DMS114 treated with DMSO at 0.1 percent for 48 hours (cell line): ENCODE results near the gene TAAR5.
"Not testable (repeated sequence)": the region's sequence is repeated elsewhere in the genome, so short reads cannot be mapped to it uniquely, and the experiment has no call there.

Source experiments
- DNase-seq: peaks from one replicate; lab custom pipeline; 2025; ENCODE audit not compliant: unreplicated experiment; lab: John Stamatoyannopoulos, UW

TAAR5 gene

GRCh38 chr6:132589454-132589853, at the start of gene TAAR5:
TSS of gene TAAR5 (minus strand) at chr6:132589741. CDS start at chr6:132589686, 55 bp downstream.
- DNase-seq, result no peak

DNA sequence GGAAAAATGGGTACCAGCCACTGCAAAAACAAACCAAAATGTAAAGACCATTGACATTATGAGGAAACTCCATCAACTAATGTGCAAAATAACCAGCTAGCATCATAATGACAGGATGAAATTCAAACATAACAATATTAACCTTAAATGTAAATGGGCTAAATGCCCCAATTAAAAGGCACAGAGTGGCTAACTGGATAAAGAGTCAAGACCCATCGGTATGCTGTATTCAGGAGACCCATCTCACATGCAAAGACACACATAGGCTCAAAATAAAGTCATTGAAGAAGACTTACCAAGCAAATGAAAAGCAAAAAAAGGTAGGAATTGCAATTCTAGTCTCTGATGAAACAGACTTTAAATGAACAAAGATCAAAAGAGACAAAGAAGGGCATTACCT, 47.6 kb upstream of the TAAR5 start:
- not testable (repeated sequence) for DNase-seq

DNA sequence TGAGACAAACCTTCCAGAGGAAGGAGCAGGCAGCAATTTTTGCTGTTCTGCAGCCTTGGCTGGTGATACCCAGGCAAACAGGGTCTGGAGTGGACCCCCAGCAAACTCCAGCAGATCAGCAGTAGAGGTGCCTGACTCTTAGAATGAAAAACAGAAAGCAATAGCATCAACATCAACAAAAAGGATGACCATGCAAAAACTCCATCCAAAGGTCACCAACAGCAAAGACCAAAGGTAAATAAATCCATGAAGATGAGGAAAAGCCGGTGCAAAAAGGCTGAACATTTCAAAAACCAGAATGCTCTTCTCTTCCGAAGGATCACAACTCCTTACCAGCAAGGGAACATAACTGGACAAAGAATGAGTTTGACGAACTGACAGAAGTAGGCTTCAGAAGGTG, 46.4 kb upstream of the TAAR5 start:
- DNase-seq, result not testable (repeated sequence)

DNA sequence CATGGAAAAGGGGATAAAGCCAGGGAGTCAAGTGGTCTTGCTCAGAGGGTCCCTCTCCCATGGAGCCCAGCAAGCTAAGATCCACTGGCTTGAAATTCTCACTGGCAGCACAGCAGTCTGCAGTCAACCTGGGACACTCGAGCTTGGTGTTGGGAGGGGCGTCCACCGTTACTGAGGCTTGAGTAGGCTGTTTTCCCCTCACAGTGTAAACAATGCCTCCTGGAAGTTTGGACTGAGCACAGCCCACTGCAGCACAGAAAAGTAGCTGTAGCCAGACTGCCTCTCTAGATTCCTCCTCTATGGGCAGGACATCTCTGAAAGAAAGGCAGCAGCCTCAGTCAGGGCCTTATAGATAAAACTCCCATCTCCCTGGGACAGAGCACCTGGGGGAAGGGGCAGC, 45.7 kb upstream of the TAAR5 start:
- not testable (repeated sequence) for DNase-seq

DNA sequence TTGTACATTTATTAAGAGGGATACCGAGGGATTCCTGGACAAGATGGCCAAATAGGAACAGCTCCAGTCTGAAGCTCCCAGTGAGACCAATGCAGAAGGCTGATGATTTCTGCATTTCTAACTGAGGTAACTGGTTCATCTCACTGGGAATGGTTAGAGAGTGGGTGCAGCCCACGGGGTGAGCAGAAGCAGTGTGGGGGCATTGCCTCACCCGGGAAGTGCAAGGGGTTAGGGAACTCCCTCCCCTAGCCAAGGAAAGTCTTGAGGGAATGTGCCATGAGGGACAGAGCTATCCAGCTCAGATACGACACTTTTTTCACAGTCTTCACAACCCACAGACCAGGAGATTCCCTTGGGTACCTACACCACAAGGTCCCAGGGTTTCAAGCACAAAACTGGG, 45.3 kb upstream of the TAAR5 start:
- no peak for DNase-seq

DNA sequence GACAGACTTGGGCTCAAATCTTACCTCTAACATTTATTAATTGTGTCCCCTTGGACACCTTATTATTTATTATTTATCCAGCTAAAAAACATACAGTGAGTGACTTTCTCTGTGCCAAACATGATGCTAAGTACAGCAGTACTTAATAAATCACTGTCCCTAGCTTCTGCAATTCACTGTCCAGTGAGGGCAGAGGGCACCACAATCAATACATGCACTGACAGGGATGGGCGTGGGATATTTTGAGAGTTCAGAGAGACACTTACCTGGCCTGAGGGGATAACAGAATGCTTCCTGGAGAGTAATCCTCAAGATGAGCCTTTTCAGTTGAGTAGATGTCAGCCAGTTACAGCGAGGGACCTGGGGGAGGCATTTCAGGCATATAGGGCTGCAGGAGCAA, 43.8 kb upstream of the TAAR5 start:
- no peak for DNase-seq

DNA sequence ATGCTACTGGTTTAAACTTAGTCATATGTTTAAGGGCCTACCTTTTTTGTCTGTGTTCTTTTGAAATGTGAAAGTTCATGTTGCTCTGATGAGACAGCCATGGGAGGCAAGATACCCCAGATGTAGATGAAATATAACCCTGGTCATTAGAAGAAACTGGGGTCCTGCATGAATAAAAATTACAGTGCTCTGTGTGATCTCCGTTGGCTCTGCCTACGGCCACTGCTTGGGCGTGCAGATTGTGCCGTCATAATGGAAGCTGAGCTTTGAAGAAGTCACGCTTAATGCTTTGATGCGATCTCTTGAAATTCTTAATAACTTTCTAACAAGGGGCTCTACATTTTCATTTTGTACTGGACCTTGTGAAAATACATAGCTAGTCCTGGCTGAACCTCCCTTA, 34.6 kb upstream of the TAAR5 start, which contains the start of gene TAAR2:
TAAR2 (minus strand) TSS at position 101 of the 400 bp plus-strand sequence; CDS start at position 101, 0 bp downstream.
- no peak for DNase-seq

GRCh38 chr6:132623106-132623845, 33.7 kb upstream of the TAAR5 start:
- DNase-seq, result no peak

- no peak for DNase-seq
Observed at GRCh38 chr6:132616677-132617076, 27.1 kb upstream of the TAAR5 start.

DNA sequence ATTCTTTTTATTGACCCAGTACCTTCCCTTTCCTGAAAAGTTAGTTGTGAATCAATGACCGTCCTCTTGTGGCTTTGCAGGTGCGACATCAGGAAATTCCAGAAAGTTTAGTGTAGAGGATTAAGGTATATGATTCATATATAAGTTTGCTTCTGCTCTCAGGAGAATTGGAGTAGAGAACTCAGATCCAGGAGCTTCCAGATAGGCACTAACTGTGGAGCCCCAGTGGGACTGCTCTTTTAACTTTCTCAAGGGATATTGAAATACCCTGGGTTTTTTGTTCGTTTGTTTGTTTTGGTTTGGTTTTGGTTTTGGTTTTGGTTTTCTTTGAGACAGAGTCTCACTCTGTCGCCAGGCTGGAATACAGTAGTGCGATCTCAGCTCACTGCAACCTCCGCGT, 25.0 kb upstream of the TAAR5 start:
- DNase-seq, result no peak

DNA sequence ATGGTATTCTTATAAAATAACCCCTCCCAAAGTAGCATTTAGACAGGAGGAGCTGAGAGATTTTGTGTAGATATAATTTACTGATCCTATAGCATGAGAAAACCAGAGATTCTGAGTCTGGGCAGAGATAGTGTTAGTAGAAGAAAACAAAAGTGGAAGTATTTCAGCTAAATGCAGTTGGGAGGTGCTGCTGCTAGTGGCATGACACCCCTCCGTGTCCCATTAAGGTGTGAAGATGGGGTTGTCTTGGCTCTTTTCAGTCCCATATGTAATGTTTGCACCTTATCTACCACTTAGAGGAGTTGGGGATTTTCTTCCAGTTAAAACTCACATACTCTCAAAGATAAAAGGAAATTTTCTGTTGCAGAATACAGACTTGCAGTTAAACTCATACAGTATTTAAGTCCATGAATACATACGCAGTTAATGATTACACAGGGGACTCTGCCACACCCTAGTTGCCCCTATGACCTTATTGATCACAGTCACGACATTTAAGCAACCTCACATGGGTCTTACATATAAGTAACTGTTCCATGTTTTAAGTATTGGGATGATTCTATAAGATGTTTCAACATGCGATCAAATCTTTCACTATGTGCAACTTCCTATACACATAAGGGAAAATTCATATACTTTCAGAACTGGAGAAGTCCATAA, 23.0 kb upstream of the TAAR5 start:
- DNase-seq, result no peak

GRCh38 chr6:132611616-132612015, 22.1 kb upstream of the TAAR5 start:
- no peak for DNase-seq

DNA sequence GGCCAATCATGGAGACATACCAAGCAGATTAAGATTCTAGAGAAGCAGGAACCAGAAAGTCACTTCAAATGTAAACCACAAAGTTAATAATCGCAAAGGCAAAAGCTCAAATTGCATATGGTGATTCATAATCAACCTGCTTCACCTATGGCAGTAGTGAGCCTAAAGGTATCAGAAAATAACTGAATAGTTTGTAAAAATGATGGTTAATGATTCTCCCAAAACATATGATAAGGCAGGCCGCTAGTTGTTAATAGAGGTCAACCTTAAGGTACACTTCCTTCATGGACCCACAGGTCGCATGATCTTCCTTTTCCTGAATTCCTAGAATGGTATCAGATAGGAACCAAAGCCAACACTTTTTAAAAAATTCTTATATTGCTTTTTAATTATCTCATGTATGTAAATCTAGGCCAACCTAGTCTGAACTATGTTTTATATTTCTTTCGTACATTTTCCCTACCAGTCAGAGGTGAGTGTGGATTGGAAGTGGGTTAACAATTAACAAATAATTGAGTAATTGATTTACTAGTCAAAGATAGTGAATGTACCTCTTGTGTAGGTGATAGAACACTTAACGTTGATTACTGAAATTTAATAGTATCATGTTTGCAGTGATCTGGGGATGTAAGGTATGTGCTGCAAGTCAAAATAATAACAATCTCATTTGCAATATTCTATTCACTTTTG, 18.1 kb upstream of the TAAR5 start:
- DNase-seq, result no peak

- no peak for DNase-seq
Observed at GRCh38 chr6:132604635-132605152, 15.2 kb upstream of the TAAR5 start.

- not testable (repeated sequence) for DNase-seq
Observed at GRCh38 chr6:132600900-132601299, 11.4 kb upstream of the TAAR5 start.

- DNase-seq, result no peak
Observed at GRCh38 chr6:132598473-132598872, 8.9 kb upstream of the TAAR5 start.

GRCh38 chr6:132596201-132596600, 6.7 kb upstream of the TAAR5 start:
- no peak for DNase-seq

DNA sequence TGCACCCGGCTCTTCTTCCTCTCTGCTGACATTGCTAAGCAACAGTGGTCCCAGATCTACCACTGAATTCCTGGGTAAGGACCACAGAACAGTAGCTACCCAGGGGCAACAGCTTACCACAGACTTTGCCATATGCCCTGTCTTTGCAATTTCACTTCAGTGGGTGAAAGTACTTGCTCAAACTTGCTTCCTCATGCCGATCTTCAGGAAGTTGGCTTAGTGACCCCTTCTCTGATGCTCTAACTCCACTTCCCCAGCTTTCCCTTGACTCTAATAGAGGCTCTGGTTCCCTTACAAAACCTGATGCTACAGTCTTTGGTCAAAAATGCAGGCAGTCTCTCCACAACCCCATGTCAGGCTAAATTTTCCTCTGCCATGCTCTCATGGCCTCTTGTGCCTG, 3.3 kb upstream of the TAAR5 start:
- no peak for DNase-seq

DNA sequence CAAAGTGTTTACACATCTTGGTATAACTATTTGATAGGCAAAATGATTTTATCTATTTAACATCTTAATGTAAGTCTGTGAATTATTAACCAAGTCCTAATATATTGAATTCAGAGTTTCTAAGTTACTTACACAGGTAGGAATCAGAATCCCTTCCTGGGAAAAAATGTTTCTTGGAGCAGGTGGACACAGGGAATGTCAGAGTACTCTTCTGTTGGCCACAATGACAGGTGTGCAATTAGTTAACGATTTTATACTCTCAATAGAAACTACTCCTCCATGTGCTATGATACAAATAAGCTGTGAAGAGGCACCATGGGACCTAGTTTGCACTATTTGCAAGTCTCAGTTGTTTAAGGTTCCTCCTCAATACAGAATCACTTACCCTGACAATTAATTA, 821 bp upstream of the TAAR5 start:
- no peak for DNase-seq

DNA sequence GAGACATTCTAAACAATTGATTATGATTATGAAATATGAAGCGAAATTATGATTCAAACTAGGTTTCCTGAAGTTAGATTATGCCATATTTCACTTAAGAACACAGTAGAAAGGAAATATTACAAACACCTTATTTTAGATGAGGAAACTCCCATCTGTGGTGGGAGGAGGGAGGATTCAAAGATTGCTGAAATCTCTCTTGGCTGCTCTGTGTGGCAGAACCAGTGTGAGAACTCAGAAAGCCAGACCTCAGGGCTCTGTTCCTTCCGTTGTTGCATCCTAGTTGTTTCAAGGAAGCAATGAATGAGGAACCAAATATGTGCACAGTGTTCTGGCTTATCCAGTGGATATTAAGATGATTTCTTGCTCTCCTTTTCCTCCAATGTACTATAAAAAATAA, 2.1 kb downstream of the TAAR5 start:
- DNase-seq, result no peak

GRCh38 chr6:132584698-132585097, 4.8 kb downstream of the TAAR5 start:
- no peak for DNase-seq

GRCh38 chr6:132571774-132572173, 17.8 kb downstream of the TAAR5 start:
- no peak for DNase-seq
